ENCODE results near the gene SRRM3.
A peak's percentile ranks its signal among the peaks of the same experiment; 100 is the strongest.

SRRM3 gene

GRCh38 chr7:76302347-76303201 is 100.9 kb downstream of the SRRM3 start, which contains the start of gene HSPB1 (continued):
- TF ChIP-seq GFI1B (tag by site-specific recombination; IDR thresholded peaks at IDR 0.05) (no peak), SCRT1 (tag by site-specific recombination; IDR thresholded peaks at IDR 0.05; ENCODE audit: borderline replicate concordance) (no peak), IKZF3 (tag by site-specific recombination; IDR thresholded peaks at IDR 0.05) (no peak), ZNF560 (tag by site-specific recombination; IDR thresholded peaks at IDR 0.05; ENCODE audit: borderline replicate concordance) (no peak), ZNF621 (tag by site-specific recombination; IDR thresholded peaks at IDR 0.05) (no peak), SP3 (tag by site-specific recombination; IDR thresholded peaks at IDR 0.05) (peak; percentile 28; the same call in 1 of the 2 replicates), BCL11B (tag by site-specific recombination; IDR thresholded peaks at IDR 0.05; ENCODE audit: low read depth) (no peak), WT1 (tag by site-specific recombination; IDR thresholded peaks at IDR 0.05) (no peak), FEZF1 (tag by site-specific recombination; IDR thresholded peaks at IDR 0.05) (peak; percentile 17; the same call in 1 of the 2 replicates), ZNF138 (tag by site-specific recombination; IDR thresholded peaks at IDR 0.05; ENCODE audit: borderline replicate concordance) (no peak), ZNF112 (tag by site-specific recombination; IDR thresholded peaks at IDR 0.05) (no peak), ZNF239 (tag by site-specific recombination; IDR thresholded peaks at IDR 0.05) (no peak), ZNF513 (tag by site-specific recombination; IDR thresholded peaks at IDR 0.05) (no peak), ZNF707 (tag by site-specific recombination; IDR thresholded peaks at IDR 0.05) (no peak), ZNF600 (tag by site-specific recombination; IDR thresholded peaks at IDR 0.05) (peak; percentile 41; the same call in 1 of the 2 replicates), KLF7 (tag by site-specific recombination; IDR thresholded peaks at IDR 0.05; ENCODE audit: borderline replicate concordance) (no peak), ZSCAN4 (tag by site-specific recombination; IDR thresholded peaks at IDR 0.05) (no peak), ZNF677 (tag by site-specific recombination; IDR thresholded peaks at IDR 0.05) (no peak), SETDB1 (IDR thresholded peaks at IDR 0.05; ENCODE audit: insufficient read length, low read length) (no peak), ZBTB8A (tag by site-specific recombination; IDR thresholded peaks at IDR 0.05) (0 out of 2 replicates have a peak, but pooled peaks have one; percentile 6), ZNF350 (tag by site-specific recombination; IDR thresholded peaks at IDR 0.05) (no peak), ZNF76 (tag by site-specific recombination; IDR thresholded peaks at IDR 0.05; ENCODE audit: borderline replicate concordance, low read depth) (no peak), GLIS2 (tag by site-specific recombination; IDR thresholded peaks at IDR 0.05) (0 out of 2 replicates have a peak, but pooled peaks have one; percentile 16), ZNF223 (tag by site-specific recombination; IDR thresholded peaks at IDR 0.05) (no peak), ZIC2 (tag by site-specific recombination; IDR thresholded peaks at IDR 0.05) (peak; percentile 38; the same call in 1 of the 2 replicates), ZNF132 (tag by site-specific recombination; IDR thresholded peaks at IDR 0.05; ENCODE audit: borderline replicate concordance) (no peak), ZNF544 (tag by site-specific recombination; IDR thresholded peaks at IDR 0.05) (no peak), KLF9 (tag by site-specific recombination; IDR thresholded peaks at IDR 0.05; ENCODE audit: low read depth) (no peak), ZBTB17 (tag by site-specific recombination; IDR thresholded peaks at IDR 0.05) (peak; percentile 52), HOXD13 (CRISPR knock-in tag; IDR thresholded peaks at IDR 0.05; ENCODE audit: borderline replicate concordance) (no peak), KLF1 (tag by site-specific recombination; IDR thresholded peaks at IDR 0.05) (no peak), YY2 (tag by site-specific recombination; IDR thresholded peaks at IDR 0.05) (no peak)
- TF ChIP-seq, protein P1, sequence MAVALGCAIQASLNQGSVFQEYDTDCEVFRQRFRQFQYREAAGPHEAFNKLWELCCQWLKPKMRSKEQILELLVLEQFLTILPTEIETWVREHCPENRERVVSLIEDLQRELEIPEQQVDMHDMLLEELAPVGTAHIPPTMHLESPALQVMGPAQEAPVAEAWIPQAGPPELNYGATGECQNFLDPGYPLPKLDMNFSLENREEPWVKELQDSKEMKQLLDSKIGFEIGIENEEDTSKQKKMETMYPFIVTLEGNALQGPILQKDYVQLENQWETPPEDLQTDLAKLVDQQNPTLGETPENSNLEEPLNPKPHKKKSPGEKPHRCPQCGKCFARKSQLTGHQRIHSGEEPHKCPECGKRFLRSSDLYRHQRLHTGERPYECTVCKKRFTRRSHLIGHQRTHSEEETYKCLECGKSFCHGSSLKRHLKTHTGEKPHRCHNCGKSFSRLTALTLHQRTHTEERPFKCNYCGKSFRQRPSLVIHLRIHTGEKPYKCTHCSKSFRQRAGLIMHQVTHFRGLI (tag by site-specific recombination; IDR thresholded peaks at IDR 0.05), result no peak
- TF ChIP-seq, protein P2, sequence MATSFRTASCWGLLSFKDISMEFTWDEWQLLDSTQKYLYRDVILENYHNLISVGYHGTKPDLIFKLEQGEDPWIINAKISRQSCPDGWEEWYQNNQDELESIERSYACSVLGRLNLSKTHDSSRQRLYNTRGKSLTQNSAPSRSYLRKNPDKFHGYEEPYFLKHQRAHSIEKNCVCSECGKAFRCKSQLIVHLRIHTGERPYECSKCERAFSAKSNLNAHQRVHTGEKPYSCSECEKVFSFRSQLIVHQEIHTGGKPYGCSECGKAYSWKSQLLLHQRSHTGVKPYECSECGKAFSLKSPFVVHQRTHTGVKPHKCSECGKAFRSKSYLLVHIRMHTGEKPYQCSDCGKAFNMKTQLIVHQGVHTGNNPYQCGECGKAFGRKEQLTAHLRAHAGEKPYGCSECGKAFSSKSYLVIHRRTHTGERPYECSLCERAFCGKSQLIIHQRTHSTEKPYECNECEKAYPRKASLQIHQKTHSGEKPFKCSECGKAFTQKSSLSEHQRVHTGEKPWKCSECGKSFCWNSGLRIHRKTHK (tag by site-specific recombination; IDR thresholded peaks at IDR 0.05), result no peak
- TF ChIP-seq, protein P3, sequence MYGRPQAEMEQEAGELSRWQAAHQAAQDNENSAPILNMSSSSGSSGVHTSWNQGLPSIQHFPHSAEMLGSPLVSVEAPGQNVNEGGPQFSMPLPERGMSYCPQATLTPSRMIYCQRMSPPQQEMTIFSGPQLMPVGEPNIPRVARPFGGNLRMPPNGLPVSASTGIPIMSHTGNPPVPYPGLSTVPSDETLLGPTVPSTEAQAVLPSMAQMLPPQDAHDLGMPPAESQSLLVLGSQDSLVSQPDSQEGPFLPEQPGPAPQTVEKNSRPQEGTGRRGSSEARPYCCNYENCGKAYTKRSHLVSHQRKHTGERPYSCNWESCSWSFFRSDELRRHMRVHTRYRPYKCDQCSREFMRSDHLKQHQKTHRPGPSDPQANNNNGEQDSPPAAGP (tag by site-specific recombination; IDR thresholded peaks at IDR 0.05), result no peak

All from HEK293 (cell line).